ENCODE measurements around the gene TRPM6. TPM values are rescaled to one million over a fixed set of nuclear protein-coding genes. Genes with fewer than 3 reads are reported as not detected.

Gene TRPM6
- polyA plus RNA-seq, 1 experiment = 0.02 TPM

- DNase-seq (ENCODE audit: low read depth) = no peak
- no peaks in the 10 kb centered on the region; the same call in none of the 2 replicates for H3K27me3 ChIP-seq (ENCODE audit: control insufficient read depth, insufficient read depth, low read length)
- H3K4me3 ChIP-seq (ENCODE audit: low read depth, low read length) = no peak overlapping the region
- no peak for TF ChIP-seq CTCF (IDR thresholded peaks at IDR 0.05; ENCODE audit: insufficient read depth, low read depth, low read length)
- CTCF ChIA-PET = interaction anchor here (0.9 kb wide), 1 partner anchor 1525 kb away, joined by 3 read pairs; no protein-coding TSS in a partner anchor
- POLR2A ChIA-PET = no interaction called here
- H3K36me3 ChIP-seq (ENCODE audit: control insufficient read depth, insufficient read depth, low read length) = no peaks in the 10 kb centered on the region
Observed at GRCh38 chr9:74726581-74726980, 161.1 kb downstream of the TRPM6 start.

- TF ChIP-seq CTCF (IDR thresholded peaks at IDR 0.05; ENCODE audit: insufficient read depth, low read depth, low read length) = no peak
- CTCF ChIA-PET = no interaction called here
- no peak overlapping the region for H3K4me3 ChIP-seq (ENCODE audit: low read depth, low read length)
- POLR2A ChIA-PET = no interaction called here
- no peaks in the 10 kb centered on the region for H3K36me3 ChIP-seq (ENCODE audit: control insufficient read depth, insufficient read depth, low read length)
- DNase-seq (ENCODE audit: low read depth) = no peak
- H3K27me3 ChIP-seq (ENCODE audit: control insufficient read depth, insufficient read depth, low read length) = no peaks in the 10 kb centered on the region; the same call in 1 of the 2 replicates
Observed at GRCh38 chr9:74724317-74724716, 163.4 kb downstream of the TRPM6 start.

- no peaks in the 10 kb centered on the region for H3K27me3 ChIP-seq (ENCODE audit: control insufficient read depth, insufficient read depth, low read length)
- no peak for DNase-seq (ENCODE audit: low read depth)
- POLR2A ChIA-PET = no interaction called here
- TF ChIP-seq CTCF (IDR thresholded peaks at IDR 0.05; ENCODE audit: insufficient read depth, low read depth, low read length) = no peak
- CTCF ChIA-PET = no interaction called here
- no peak overlapping the region for H3K4me3 ChIP-seq (ENCODE audit: low read depth, low read length)
- H3K36me3 ChIP-seq (ENCODE audit: control insufficient read depth, insufficient read depth, low read length) = no peaks in the 10 kb centered on the region
Observed at GRCh38 chr9:74721696-74722660, 165.7 kb downstream of the TRPM6 start.

- DNase-seq (ENCODE audit: low read depth) = no peak
- Histone ChIP-seq H3K27me3 (ENCODE audit: control insufficient read depth, insufficient read depth, low read length) (no peaks in the 10 kb centered on the region), H3K4me3 (ENCODE audit: low read depth, low read length) (no peak overlapping the region), H3K36me3 (ENCODE audit: control insufficient read depth, insufficient read depth, low read length) (no peaks in the 10 kb centered on the region)
- CTCF ChIA-PET = no interaction called here
- TF ChIP-seq CTCF (IDR thresholded peaks at IDR 0.05; ENCODE audit: insufficient read depth, low read depth, low read length) = no peak
- POLR2A ChIA-PET = no interaction called here
Observed at GRCh38 chr9:74719306-74719705, 168.4 kb downstream of the TRPM6 start.

- Histone ChIP-seq H3K36me3 (ENCODE audit: control insufficient read depth, insufficient read depth, low read length) (no peaks in the 10 kb centered on the region), H3K4me3 (ENCODE audit: low read depth, low read length) (no peak overlapping the region), H3K27me3 (ENCODE audit: control insufficient read depth, insufficient read depth, low read length) (no peaks in the 10 kb centered on the region)
- POLR2A ChIA-PET = no interaction called here
- CTCF ChIA-PET = no interaction called here
- DNase-seq (ENCODE audit: low read depth) = no peak
- TF ChIP-seq CTCF (IDR thresholded peaks at IDR 0.05; ENCODE audit: insufficient read depth, low read depth, low read length) = no peak
Observed at GRCh38 chr9:74718709-74719108, 169.0 kb downstream of the TRPM6 start.

All from BJ (cell line).